ENCODE measurements around the gene NAA25.
"Not testable (repeated sequence)": the region's sequence is repeated elsewhere in the genome, so short reads cannot be mapped to it uniquely, and the experiment has no call there.

The NAA25 gene

GRCh38 chr12:112061137-112061536 lies 47.4 kb downstream of the NAA25 start:
- Histone ChIP-seq H3K36me3 (ENCODE audit: control insufficient read depth, insufficient read depth, low read length) (peaks cover 8% of the 10 kb centered on the region; the same call in 1 of the 2 replicates), H3K4me1 (ENCODE audit: control insufficient read depth, insufficient read depth, low read length) (no peaks in the 10 kb centered on the region), H3K4me3 (ENCODE audit: low read length) (no peak overlapping the region), H3K9me3 (ENCODE audit: control insufficient read depth, insufficient read depth, low read length) (no peaks in the 10 kb centered on the region), H3K27me3 (ENCODE audit: control insufficient read depth, insufficient read depth, low read length) (no peaks in the 10 kb centered on the region), H3K27ac (ENCODE audit: low read length) (no peak overlapping the region)
- WGBS (ENCODE audit: insufficient coverage, insufficient read length) = no CpG with 5 or more reads among the region's 2 CpGs
- no peak for DNase-seq (ENCODE audit: low read depth, low spot score)

- no peak overlapping the region for H3K4me3 ChIP-seq (ENCODE audit: low read length)
- no peaks in the 10 kb centered on the region for H3K27me3 ChIP-seq (ENCODE audit: control insufficient read depth, insufficient read depth, low read length)
- H3K27ac ChIP-seq (ENCODE audit: low read length) = no peak overlapping the region
- WGBS (ENCODE audit: insufficient coverage, insufficient read length) = no CpG with 5 or more reads among the region's 13 CpGs
- H3K4me1 ChIP-seq (ENCODE audit: control insufficient read depth, insufficient read depth, low read length) = no peaks in the 10 kb centered on the region
- no peaks in the 10 kb centered on the region for H3K9me3 ChIP-seq (ENCODE audit: control insufficient read depth, insufficient read depth, low read length)
- H3K36me3 ChIP-seq (ENCODE audit: control insufficient read depth, insufficient read depth, low read length) = peaks cover 13% of the 10 kb centered on the region; the same call in 1 of the 2 replicates
- no peak for DNase-seq (ENCODE audit: low read depth, low spot score)
These were observed 59.2 kb downstream of the NAA25 start for GRCh38 chr12:112049351-112049750.

DNA sequence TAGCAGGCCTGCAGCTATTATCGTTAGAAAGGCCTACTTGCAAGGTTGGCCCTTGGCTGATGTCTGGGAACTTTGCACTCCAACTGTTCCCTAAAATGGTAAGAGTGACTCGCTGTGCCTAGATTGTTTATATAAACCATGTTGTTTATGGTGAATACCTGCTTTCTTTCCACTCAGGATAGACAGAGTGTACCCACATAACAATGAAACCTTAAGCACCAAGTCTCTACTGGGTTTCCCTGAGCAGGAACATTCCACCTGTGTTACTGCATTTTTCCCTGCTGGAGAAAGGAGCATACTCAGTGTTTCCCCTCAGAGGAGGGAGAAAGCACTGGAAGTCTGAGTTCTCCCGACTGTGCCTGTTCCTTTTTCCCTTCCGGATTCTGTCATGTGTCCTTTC lies 62.6 kb downstream of the NAA25 start:
- Histone ChIP-seq H3K27me3 (ENCODE audit: control insufficient read depth, insufficient read depth, low read length) (no peaks in the 10 kb centered on the region), H3K9me3 (ENCODE audit: control insufficient read depth, insufficient read depth, low read length) (no peaks in the 10 kb centered on the region), H3K4me1 (ENCODE audit: control insufficient read depth, insufficient read depth, low read length) (no peaks in the 10 kb centered on the region), H3K4me3 (ENCODE audit: low read length) (no peak overlapping the region), H3K36me3 (ENCODE audit: control insufficient read depth, insufficient read depth, low read length) (peaks cover 14% of the 10 kb centered on the region; the same call in 1 of the 2 replicates), H3K27ac (ENCODE audit: low read length) (no peak overlapping the region)
- WGBS (ENCODE audit: insufficient coverage, insufficient read length) = no CpG with 5 or more reads among the region's 4 CpGs
- no peak for DNase-seq (ENCODE audit: low read depth, low spot score)

DNA sequence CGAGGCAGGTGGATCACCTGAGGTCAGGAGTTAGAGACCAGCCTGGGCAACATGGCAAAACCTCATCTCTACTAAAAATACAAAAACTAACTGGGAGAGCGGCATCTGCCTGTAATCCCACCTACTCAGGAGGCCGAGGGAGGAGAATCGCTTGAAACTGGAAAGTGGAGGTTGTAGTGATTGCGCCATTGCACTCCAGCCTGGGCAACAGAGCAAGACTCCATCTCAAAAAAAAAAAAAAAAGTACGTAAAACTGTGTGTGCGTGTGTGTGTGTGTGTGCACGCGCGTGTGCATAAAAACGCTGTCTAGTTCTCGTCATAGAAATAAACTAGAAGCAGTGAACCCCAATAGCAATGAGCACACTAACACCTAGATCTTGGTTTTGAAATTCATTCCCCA lies 72.0 kb downstream of the NAA25 start:
- not testable (repeated sequence) for H3K9me3 ChIP-seq (ENCODE audit: control insufficient read depth, insufficient read depth, low read length); H3K4me1 ChIP-seq (ENCODE audit: control insufficient read depth, insufficient read depth, low read length); H3K27ac ChIP-seq (ENCODE audit: low read length); DNase-seq (ENCODE audit: low read depth, low spot score); H3K4me3 ChIP-seq (ENCODE audit: low read length); H3K27me3 ChIP-seq (ENCODE audit: control insufficient read depth, insufficient read depth, low read length)
- no CpG with 5 or more reads among the region's 12 CpGs for WGBS (ENCODE audit: insufficient coverage, insufficient read length)
- peaks cover 10% of the 10 kb centered on the region; the same call in 1 of the 2 replicates for H3K36me3 ChIP-seq (ENCODE audit: control insufficient read depth, insufficient read depth, low read length)

- Histone ChIP-seq H3K4me3 (ENCODE audit: low read length) (no peak overlapping the region), H3K36me3 (ENCODE audit: control insufficient read depth, insufficient read depth, low read length) (peaks cover 10% of the 10 kb centered on the region; the same call in 1 of the 2 replicates), H3K27ac (ENCODE audit: low read length) (no peak overlapping the region), H3K4me1 (ENCODE audit: control insufficient read depth, insufficient read depth, low read length) (no peaks in the 10 kb centered on the region), H3K9me3 (ENCODE audit: control insufficient read depth, insufficient read depth, low read length) (no peaks in the 10 kb centered on the region), H3K27me3 (ENCODE audit: control insufficient read depth, insufficient read depth, low read length) (no peaks in the 10 kb centered on the region)
- no CpG with 5 or more reads among the region's 4 CpGs for WGBS (ENCODE audit: insufficient coverage, insufficient read length)
- DNase-seq (ENCODE audit: low read depth, low spot score) = no peak
These were observed 73.3 kb downstream of the NAA25 start for GRCh38 chr12:112035219-112035785.

DNA sequence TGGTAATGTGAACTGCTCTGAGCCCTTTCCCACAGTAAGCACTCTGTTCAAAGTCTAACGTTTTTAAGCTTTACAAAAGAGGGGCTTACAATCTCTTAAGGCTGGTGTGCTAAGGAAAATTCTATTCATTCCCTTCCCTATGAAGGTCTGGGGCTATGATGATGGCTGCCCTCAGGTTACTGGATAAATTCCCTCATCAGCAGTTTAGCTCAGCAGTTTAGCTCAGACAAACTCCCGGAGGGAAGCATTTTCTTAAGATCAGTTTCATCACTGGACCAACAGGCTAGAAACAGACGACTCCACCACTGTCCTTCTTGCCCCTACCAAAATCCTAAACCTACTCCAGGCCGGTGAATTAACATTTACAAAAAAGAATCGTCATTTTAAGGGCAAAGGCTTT lies 76.3 kb downstream of the NAA25 start:
- no peak overlapping the region for H3K27ac ChIP-seq (ENCODE audit: low read length)
- no peaks in the 10 kb centered on the region for H3K9me3 ChIP-seq (ENCODE audit: control insufficient read depth, insufficient read depth, low read length)
- no peak overlapping the region for H3K4me3 ChIP-seq (ENCODE audit: low read length)
- no peak for DNase-seq (ENCODE audit: low read depth, low spot score)
- no peaks in the 10 kb centered on the region for H3K4me1 ChIP-seq (ENCODE audit: control insufficient read depth, insufficient read depth, low read length)
- WGBS (ENCODE audit: insufficient coverage, insufficient read length) = no CpG with 5 or more reads among the region's 5 CpGs
- H3K36me3 ChIP-seq (ENCODE audit: control insufficient read depth, insufficient read depth, low read length) = peaks cover 7% of the 10 kb centered on the region; the same call in 1 of the 2 replicates
- H3K27me3 ChIP-seq (ENCODE audit: control insufficient read depth, insufficient read depth, low read length) = no peaks in the 10 kb centered on the region

DNA sequence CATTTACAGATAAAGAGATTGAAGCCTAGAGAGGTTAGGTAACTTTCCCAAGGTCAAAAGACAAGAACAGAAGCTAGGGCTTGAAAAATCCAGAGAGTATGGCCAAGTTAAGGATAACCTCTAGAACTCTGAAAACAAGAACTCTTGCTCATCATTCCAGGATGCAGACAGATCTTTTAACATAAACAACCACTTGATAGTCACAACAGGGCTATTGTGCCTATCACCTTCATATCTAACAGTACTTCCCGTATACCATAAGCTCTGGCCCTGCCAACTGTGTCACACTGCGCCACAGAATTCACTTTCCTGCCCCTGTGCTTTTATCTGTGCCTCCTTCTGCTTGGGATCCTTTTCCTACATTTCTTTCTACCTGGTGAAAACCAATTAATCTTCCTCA lies 77.1 kb downstream of the NAA25 start:
- no peak overlapping the region for H3K4me3 ChIP-seq (ENCODE audit: low read length)
- no CpG with 5 or more reads among the region's 2 CpGs for WGBS (ENCODE audit: insufficient coverage, insufficient read length)
- H3K27me3 ChIP-seq (ENCODE audit: control insufficient read depth, insufficient read depth, low read length) = no peaks in the 10 kb centered on the region
- no peak overlapping the region for H3K27ac ChIP-seq (ENCODE audit: low read length)
- DNase-seq (ENCODE audit: low read depth, low spot score) = no peak
- peaks cover 7% of the 10 kb centered on the region; the same call in 1 of the 2 replicates for H3K36me3 ChIP-seq (ENCODE audit: control insufficient read depth, insufficient read depth, low read length)
- no peaks in the 10 kb centered on the region for H3K9me3 ChIP-seq (ENCODE audit: control insufficient read depth, insufficient read depth, low read length)
- H3K4me1 ChIP-seq (ENCODE audit: control insufficient read depth, insufficient read depth, low read length) = no peaks in the 10 kb centered on the region

DNA sequence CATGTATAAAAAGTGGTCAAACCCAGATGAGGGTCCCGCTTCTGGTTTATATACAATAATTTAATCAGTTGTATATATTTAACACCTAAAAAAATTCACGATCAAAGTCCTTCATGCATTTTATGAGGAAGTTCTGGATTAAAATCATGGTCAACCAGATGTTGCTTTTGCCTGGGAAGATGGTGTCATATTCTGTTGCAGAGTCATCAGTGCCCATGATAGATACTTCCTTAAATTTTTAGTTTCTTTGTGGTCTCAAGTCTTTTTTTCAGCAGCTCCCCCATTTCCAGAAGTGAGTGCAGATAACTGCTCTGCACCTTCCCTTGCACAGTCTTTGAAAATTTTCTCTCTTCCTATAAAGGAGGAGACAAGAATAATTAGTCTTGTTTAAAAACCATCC lies 79.3 kb downstream of the NAA25 start:
- Histone ChIP-seq H3K27me3 (ENCODE audit: control insufficient read depth, insufficient read depth, low read length) (no peaks in the 10 kb centered on the region), H3K4me3 (ENCODE audit: low read length) (no peak overlapping the region), H3K36me3 (ENCODE audit: control insufficient read depth, insufficient read depth, low read length) (peaks cover 7% of the 10 kb centered on the region; the same call in 1 of the 2 replicates), H3K27ac (ENCODE audit: low read length) (no peak overlapping the region), H3K9me3 (ENCODE audit: control insufficient read depth, insufficient read depth, low read length) (no peaks in the 10 kb centered on the region), H3K4me1 (ENCODE audit: control insufficient read depth, insufficient read depth, low read length) (no peaks in the 10 kb centered on the region)
- no peak for DNase-seq (ENCODE audit: low read depth, low spot score)
- WGBS (ENCODE audit: insufficient coverage, insufficient read length) = no CpG with 5 or more reads among the region's 2 CpGs

- Histone ChIP-seq H3K4me1 (ENCODE audit: control insufficient read depth, insufficient read depth, low read length) (no peaks in the 10 kb centered on the region), H3K9me3 (ENCODE audit: control insufficient read depth, insufficient read depth, low read length) (no peaks in the 10 kb centered on the region), H3K27ac (ENCODE audit: low read length) (no peak overlapping the region), H3K4me3 (ENCODE audit: low read length) (no peak overlapping the region), H3K27me3 (ENCODE audit: control insufficient read depth, insufficient read depth, low read length) (no peaks in the 10 kb centered on the region), H3K36me3 (ENCODE audit: control insufficient read depth, insufficient read depth, low read length) (peaks cover 18% of the 10 kb centered on the region)
- WGBS (ENCODE audit: insufficient coverage, insufficient read length) = 100% methylated on average over 1 of the region's 4 CpGs
- DNase-seq (ENCODE audit: low read depth, low spot score) = no peak
These were observed 82.7 kb downstream of the NAA25 start for GRCh38 chr12:112025808-112026375.

- Histone ChIP-seq H3K9me3 (ENCODE audit: control insufficient read depth, insufficient read depth, low read length) (no peaks in the 10 kb centered on the region), H3K27me3 (ENCODE audit: control insufficient read depth, insufficient read depth, low read length) (no peaks in the 10 kb centered on the region), H3K4me3 (ENCODE audit: low read length) (no peak overlapping the region), H3K36me3 (ENCODE audit: control insufficient read depth, insufficient read depth, low read length) (peaks cover 22% of the 10 kb centered on the region), H3K4me1 (ENCODE audit: control insufficient read depth, insufficient read depth, low read length) (no peaks in the 10 kb centered on the region), H3K27ac (ENCODE audit: low read length) (no peak overlapping the region)
- no CpG with 5 or more reads among the region's 4 CpGs for WGBS (ENCODE audit: insufficient coverage, insufficient read length)
- DNase-seq (ENCODE audit: low read depth, low spot score) = no peak
These were observed 84.7 kb downstream of the NAA25 start for GRCh38 chr12:112023759-112024396.
